ENCODE measurements around the gene DLGAP4.

The DLGAP4 gene

GRCh38 chr20:36385503-36385902 is 79.4 kb downstream of the DLGAP4 start:
- DNase-seq, result no peak

- no peak for DNase-seq
Measured at GRCh38 chr20:36386236-36386635, 80.1 kb downstream of the DLGAP4 start.

- DNase-seq, result no peak
Measured at GRCh38 chr20:36390269-36390668, 84.1 kb downstream of the DLGAP4 start.

GRCh38 chr20:36390719-36391415 is 84.7 kb downstream of the DLGAP4 start:
- no peak for DNase-seq

- no peak for DNase-seq
Measured at GRCh38 chr20:36391456-36391855, 85.3 kb downstream of the DLGAP4 start.

GRCh38 chr20:36391955-36392354 is 85.8 kb downstream of the DLGAP4 start:
- DNase-seq, result no peak

GRCh38 chr20:36392989-36393388 is 86.8 kb downstream of the DLGAP4 start:
- no peak for DNase-seq

GRCh38 chr20:36394340-36394965 is 88.3 kb downstream of the DLGAP4 start:
- no peak for DNase-seq

- DNase-seq, result no peak
Measured at GRCh38 chr20:36396340-36396739, 90.2 kb downstream of the DLGAP4 start.

- DNase-seq, result no peak
Measured at GRCh38 chr20:36396847-36397630, 90.9 kb downstream of the DLGAP4 start.

- DNase-seq, result no peak
Measured at GRCh38 chr20:36398515-36398914, 92.4 kb downstream of the DLGAP4 start.

- peak; percentile 19 for DNase-seq
Measured at GRCh38 chr20:36399147-36399968, 93.2 kb downstream of the DLGAP4 start.

GRCh38 chr20:36399969-36400545 is 93.9 kb downstream of the DLGAP4 start:
- DNase-seq, result no peak

GRCh38 chr20:36400909-36401735 is 95.0 kb downstream of the DLGAP4 start:
- no peak for DNase-seq

GRCh38 chr20:36402708-36403107 is 96.6 kb downstream of the DLGAP4 start:
- no peak for DNase-seq

- no peak for DNase-seq
Measured at GRCh38 chr20:36404435-36404978, 98.4 kb downstream of the DLGAP4 start.

GRCh38 chr20:36405255-36405654 is 99.1 kb downstream of the DLGAP4 start:
- no peak for DNase-seq

- DNase-seq, result no peak
Measured at GRCh38 chr20:36407199-36407733, 101.1 kb downstream of the DLGAP4 start.

GRCh38 chr20:36408219-36408618 is 102.1 kb downstream of the DLGAP4 start:
- DNase-seq, result no peak

- DNase-seq, result no peak
Measured at GRCh38 chr20:36411861-36412454, 105.8 kb downstream of the DLGAP4 start.

All from CD4-positive, alpha-beta T cell treated with Interleukin-10 for 1 hour (primary cell).